ENCODE measurements around the gene WWC2.

DNA sequence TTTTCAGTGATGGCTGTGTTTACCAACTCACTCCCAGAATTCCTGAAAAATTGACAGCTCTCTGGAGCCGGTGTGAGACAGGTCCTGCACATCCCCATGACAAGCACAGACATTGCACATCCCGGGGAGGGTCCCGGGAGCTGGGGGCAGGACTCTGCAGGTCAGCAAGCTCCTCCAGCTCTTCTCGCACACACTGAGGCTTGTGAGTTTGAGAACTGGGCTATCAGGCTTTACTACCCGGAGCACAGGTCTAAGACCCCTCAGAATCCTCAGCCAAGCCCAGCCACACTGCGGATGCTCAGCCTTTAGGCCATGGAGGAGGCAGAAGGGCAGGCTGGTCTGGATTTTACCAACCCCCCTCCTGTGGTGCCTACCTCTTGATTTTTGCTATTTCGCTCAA, 228.8 kb downstream of the WWC2 start:
- TF ChIP-seq POLR2AphosphoS5 (IDR thresholded peaks at IDR 0.05; ENCODE audit: insufficient read depth, low read depth, low read length) (no peak), POLR2A (IDR thresholded peaks at IDR 0.05; ENCODE audit: low read depth, low read length) (no peak), EZH2 (IDR thresholded peaks at IDR 0.05; ENCODE audit: borderline replicate concordance, low read depth, low read length, severe bottlenecking) (no peak), JUN (IDR thresholded peaks at IDR 0.05; ENCODE audit: borderline replicate concordance, insufficient read depth, insufficient read length, low read depth) (no peak)
- TF ChIP-seq, protein P1, sequence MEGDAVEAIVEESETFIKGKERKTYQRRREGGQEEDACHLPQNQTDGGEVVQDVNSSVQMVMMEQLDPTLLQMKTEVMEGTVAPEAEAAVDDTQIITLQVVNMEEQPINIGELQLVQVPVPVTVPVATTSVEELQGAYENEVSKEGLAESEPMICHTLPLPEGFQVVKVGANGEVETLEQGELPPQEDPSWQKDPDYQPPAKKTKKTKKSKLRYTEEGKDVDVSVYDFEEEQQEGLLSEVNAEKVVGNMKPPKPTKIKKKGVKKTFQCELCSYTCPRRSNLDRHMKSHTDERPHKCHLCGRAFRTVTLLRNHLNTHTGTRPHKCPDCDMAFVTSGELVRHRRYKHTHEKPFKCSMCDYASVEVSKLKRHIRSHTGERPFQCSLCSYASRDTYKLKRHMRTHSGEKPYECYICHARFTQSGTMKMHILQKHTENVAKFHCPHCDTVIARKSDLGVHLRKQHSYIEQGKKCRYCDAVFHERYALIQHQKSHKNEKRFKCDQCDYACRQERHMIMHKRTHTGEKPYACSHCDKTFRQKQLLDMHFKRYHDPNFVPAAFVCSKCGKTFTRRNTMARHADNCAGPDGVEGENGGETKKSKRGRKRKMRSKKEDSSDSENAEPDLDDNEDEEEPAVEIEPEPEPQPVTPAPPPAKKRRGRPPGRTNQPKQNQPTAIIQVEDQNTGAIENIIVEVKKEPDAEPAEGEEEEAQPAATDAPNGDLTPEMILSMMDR (IDR thresholded peaks at IDR 0.05; ENCODE audit: extremely low read depth in 1 of 2, insufficient read depth in 1 of 2, low read depth in 1 of 2, low read length in 2 of 2): no peak
- TF ChIP-seq, protein P2, sequence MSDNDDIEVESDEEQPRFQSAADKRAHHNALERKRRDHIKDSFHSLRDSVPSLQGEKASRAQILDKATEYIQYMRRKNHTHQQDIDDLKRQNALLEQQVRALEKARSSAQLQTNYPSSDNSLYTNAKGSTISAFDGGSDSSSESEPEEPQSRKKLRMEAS (IDR thresholded peaks at IDR 0.05; ENCODE audit: insufficient read depth, insufficient read length): no peak

All from endothelial cell of umbilical vein (primary cell).